ENCODE results near the gene MLIP. TPM values are rescaled to one million over a fixed set of nuclear protein-coding genes. Genes with fewer than 3 reads are reported as not detected.

MLIP gene
- total RNA-seq, 4 donors from 2014 or later = 0.54 to 0.62 TPM; not detected in 2

GRCh38 chr6:54156650-54157250 lies 45.5 kb downstream of the MLIP start:
- H3K36me3 ChIP-seq = no peaks in the 10 kb centered on the region
- no peak for ATAC-seq
- no peak overlapping the region for H3K4me3 ChIP-seq
- no peaks in the 10 kb centered on the region for H3K4me1 ChIP-seq
- no peak overlapping the region for H3K27ac ChIP-seq
- H3K9me3 ChIP-seq = no peaks in the 10 kb centered on the region
- TF ChIP-seq POLR2AphosphoS5 (IDR thresholded peaks at IDR 0.05) = no peak
- TF ChIP-seq, protein P1, sequence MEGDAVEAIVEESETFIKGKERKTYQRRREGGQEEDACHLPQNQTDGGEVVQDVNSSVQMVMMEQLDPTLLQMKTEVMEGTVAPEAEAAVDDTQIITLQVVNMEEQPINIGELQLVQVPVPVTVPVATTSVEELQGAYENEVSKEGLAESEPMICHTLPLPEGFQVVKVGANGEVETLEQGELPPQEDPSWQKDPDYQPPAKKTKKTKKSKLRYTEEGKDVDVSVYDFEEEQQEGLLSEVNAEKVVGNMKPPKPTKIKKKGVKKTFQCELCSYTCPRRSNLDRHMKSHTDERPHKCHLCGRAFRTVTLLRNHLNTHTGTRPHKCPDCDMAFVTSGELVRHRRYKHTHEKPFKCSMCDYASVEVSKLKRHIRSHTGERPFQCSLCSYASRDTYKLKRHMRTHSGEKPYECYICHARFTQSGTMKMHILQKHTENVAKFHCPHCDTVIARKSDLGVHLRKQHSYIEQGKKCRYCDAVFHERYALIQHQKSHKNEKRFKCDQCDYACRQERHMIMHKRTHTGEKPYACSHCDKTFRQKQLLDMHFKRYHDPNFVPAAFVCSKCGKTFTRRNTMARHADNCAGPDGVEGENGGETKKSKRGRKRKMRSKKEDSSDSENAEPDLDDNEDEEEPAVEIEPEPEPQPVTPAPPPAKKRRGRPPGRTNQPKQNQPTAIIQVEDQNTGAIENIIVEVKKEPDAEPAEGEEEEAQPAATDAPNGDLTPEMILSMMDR (IDR thresholded peaks at IDR 0.05) = no peak
- no peaks in the 10 kb centered on the region for H3K27me3 ChIP-seq

- Histone ChIP-seq H3K27ac (no peak overlapping the region), H3K4me1 (no peaks in the 10 kb centered on the region), H3K36me3 (no peaks in the 10 kb centered on the region), H3K27me3 (no peaks in the 10 kb centered on the region), H3K4me3 (no peak overlapping the region), H3K9me3 (no peaks in the 10 kb centered on the region)
- no peak for ATAC-seq
- TF ChIP-seq, protein P1 (IDR thresholded peaks at IDR 0.05) = no peak
- TF ChIP-seq POLR2AphosphoS5 (IDR thresholded peaks at IDR 0.05) (no peak), EP300 (IDR thresholded peaks at IDR 0.05) (no peak), POLR2A (IDR thresholded peaks at IDR 0.05) (no peak)
Observed at GRCh38 chr6:54157405-54157804, 46.2 kb downstream of the MLIP start.

- H3K27me3 ChIP-seq = no peaks in the 10 kb centered on the region
- H3K27ac ChIP-seq = no peak overlapping the region
- no peaks in the 10 kb centered on the region for H3K4me1 ChIP-seq
- no peak overlapping the region for H3K4me3 ChIP-seq
- TF ChIP-seq POLR2AphosphoS5 (IDR thresholded peaks at IDR 0.05) (no peak), POLR2A (IDR thresholded peaks at IDR 0.05) (no peak), EP300 (IDR thresholded peaks at IDR 0.05) (no peak)
- TF ChIP-seq, protein P1 (IDR thresholded peaks at IDR 0.05) = no peak
- no peaks in the 10 kb centered on the region for H3K36me3 ChIP-seq
- peaks cover 0 to 8% (median 0%) of the 10 kb centered on the region in 3 donors for H3K9me3 ChIP-seq
- no peak for ATAC-seq
Observed at GRCh38 chr6:54173089-54173488, 61.8 kb downstream of the MLIP start.

- Histone ChIP-seq H3K4me3 (no peak overlapping the region), H3K27ac (no peak overlapping the region), H3K4me1 (no peaks in the 10 kb centered on the region), H3K36me3 (no peaks in the 10 kb centered on the region), H3K27me3 (no peaks in the 10 kb centered on the region), H3K9me3 (peaks cover 0 to 8% (median 0%) of the 10 kb centered on the region in 3 donors)
- 0% methylated on average over 1 of the region's 1 CpG for WGBS, 2 donors (ENCODE audit: low coverage in 1 of 2)
- TF ChIP-seq EP300 (IDR thresholded peaks at IDR 0.05) (no peak), POLR2AphosphoS5 (IDR thresholded peaks at IDR 0.05) (no peak), POLR2A (IDR thresholded peaks at IDR 0.05) (no peak)
- TF ChIP-seq, protein P1 (IDR thresholded peaks at IDR 0.05) = no peak
- no peak for ATAC-seq
Observed at GRCh38 chr6:54179152-54179551, 67.9 kb downstream of the MLIP start.

DNA sequence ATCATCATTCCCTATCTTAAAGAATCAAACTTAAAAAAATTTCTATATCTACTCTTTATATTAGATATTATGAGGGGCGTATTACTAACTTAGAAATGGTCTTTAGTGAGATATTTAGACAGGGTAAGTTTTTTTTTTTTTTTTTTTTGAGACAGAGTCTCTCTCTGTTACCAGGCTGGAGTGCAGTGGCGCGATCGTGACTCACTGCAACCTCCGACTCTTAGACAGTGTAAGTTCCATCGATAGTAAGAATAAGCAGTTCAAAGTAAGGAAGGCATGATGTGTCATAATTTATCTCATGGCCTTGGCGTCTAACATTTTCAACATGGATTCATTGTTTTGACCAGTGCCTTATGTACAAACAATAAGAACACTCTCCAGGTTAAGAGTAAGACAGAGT lies 72.4 kb downstream of the MLIP start:
- Histone ChIP-seq H3K36me3 (no peaks in the 10 kb centered on the region), H3K4me3 (no peak overlapping the region), H3K9me3 (no peaks in the 10 kb centered on the region), H3K27me3 (no peaks in the 10 kb centered on the region), H3K27ac (no peak overlapping the region), H3K4me1 (no peaks in the 10 kb centered on the region)
- ATAC-seq = no peak
- 88 to 94% methylated on average over 7 of the region's 7 CpGs for WGBS, 2 donors (ENCODE audit: low coverage in 1 of 2)
- TF ChIP-seq POLR2AphosphoS5 (IDR thresholded peaks at IDR 0.05) = no peak
- no peak for TF ChIP-seq EP300 (IDR thresholded peaks at IDR 0.05)
- TF ChIP-seq, protein P1 (IDR thresholded peaks at IDR 0.05) = no peak
- TF ChIP-seq POLR2A (IDR thresholded peaks at IDR 0.05) = no peak

Measured in gastroesophageal sphincter (tissue), 4 donors.